DMS114 treated with DMSO at 0.1 percent for 48 hours (cell line): ENCODE data around the gene COASY.

ENCODE experiments used
- DNase-seq: peaks from one replicate; lab custom pipeline; 2025; ENCODE audit not compliant: unreplicated experiment; lab: John Stamatoyannopoulos, UW

The COASY gene

DNA sequence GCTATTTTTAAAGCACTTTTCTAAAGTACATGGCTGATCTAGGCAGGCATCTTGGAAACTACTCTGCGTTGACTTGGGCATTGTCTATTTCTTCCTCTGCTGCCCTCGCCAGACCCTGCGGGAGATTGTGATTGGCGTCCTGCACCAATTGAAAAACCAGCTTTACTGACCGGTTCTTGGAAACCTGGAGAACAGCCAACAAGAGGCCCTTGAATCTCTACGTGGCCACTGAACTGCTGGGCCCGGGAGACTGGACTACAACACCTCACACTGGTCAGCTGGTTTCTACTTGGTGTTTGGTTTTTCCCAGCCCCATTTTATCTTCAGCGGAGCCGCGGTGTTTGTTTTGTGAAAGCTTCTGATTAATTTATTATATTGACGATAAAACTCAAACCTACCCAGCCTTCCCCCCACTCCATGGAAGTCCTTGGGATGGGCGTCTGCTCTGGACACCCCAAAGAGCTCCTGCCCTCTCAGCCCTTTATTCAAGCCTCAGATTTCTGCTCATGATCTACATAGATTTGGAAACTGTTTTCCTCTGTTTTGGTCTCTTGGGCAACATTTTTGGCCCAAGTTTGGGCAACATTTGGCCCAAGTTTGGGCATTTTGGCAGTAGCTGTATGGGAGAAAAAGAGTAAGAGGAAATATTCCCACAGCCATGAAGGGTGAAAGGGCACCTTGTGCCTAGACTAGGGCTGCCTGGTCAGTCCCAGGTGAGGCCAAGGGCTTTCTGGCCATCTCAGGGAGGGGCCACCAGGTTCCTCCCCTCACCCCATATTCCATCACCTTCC is 9.7 kb downstream of the COASY start:
- DNase-seq = no peak

DNA sequence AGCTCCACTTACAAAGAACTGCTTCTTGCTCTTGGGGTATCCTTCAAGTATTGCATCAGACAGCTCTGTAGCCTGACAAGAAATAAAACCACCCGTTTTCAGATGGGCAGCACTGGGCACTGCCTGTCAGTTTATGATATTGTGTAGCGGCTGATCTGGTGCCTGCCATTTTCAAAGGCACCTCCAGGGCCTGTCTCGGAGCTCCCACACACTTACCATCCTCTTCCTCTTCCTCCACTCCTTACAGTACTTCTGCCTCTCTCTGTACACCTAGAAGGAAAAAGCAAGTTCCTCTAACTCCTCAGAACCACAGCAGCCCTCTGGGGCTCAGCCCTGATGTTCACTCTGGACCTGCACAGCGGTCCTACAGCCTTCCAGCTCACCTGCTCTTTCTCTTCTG is 11.1 kb downstream of the COASY start:
- DNase-seq = no peak

DNA sequence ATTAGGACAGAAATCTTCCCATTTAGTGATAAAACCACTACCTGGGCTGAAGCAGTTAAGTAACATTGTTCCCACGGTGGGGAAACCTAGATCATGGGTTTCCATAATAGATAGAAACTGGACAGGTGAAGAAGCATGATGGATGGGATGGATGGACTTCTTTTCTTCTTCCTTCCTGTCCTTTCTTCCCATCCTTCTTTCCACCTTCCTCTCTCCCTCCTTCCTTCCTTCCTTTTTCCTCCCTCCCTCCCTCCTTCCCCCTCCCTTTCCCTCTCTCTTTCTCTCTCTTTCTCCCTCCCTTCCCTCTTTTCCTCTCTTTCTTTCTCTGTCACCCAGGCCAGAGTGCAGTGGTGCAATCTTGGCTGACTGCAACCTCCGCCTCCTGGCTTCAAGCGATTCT is 12.5 kb downstream of the COASY start:
- DNase-seq = no peak

DNA sequence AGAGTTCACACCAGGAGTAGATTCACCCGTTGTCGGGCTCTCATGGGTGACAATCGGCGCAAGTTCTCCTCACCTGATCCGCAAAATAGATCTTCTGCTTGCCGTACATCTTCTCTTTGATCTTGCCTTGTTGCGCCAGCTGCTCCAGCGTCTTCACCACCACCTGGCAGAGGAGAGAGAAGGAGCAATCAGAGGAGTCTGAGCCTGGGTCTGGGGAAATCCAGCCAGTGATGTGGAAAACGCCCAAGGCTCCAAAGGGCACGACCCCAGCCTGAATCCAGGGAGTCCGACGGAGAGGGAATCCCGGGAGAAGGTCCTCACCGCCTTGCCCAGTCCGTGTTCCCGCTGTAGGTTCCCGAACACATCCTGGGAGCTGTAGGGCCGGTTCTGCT is 15.2 kb downstream of the COASY start:
- no peak for DNase-seq

DNA sequence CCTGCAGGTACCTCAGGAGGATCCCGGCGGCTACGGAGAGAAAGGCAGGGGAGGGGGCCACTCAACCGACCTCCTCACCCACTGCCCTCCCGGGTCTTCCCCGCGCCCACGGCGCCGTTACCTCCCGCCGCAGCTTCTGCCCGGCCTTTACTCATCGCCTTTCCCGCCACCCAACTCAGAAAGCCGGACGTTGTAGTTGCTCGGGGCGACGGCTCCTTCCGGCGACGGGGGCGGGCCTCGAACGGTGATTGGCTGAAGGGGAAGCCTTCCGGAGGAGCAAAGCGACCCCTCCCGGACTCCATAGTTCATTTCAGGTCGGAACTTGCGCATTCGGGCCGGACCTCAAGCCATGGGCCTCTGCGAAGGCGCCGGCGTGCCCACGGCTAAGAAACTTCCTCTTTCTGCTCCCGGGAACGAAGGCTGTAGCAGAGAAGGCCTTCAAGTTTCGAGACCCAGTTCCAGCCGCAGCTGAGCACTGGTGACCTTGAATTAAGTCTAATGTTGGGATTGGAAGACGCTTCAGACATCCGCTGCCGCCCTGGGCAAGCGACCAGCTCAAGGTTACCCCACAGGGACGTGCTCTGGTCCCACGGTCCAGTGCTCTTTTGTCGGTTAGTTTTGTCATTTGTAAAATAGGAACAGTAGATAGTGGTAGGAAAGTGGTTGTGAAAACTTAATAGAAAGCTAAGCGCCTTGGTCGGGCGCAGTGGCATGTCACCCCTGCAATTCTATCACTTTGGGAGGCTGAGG is 15.8 kb downstream of the COASY start, which contains the start of gene PSMC3IP:
TSS of gene PSMC3IP (minus strand) at position 198 of the 750 bp plus-strand sequence. CDS start at position 155, 43 bp downstream.
- peak; percentile 93 for DNase-seq

DNA sequence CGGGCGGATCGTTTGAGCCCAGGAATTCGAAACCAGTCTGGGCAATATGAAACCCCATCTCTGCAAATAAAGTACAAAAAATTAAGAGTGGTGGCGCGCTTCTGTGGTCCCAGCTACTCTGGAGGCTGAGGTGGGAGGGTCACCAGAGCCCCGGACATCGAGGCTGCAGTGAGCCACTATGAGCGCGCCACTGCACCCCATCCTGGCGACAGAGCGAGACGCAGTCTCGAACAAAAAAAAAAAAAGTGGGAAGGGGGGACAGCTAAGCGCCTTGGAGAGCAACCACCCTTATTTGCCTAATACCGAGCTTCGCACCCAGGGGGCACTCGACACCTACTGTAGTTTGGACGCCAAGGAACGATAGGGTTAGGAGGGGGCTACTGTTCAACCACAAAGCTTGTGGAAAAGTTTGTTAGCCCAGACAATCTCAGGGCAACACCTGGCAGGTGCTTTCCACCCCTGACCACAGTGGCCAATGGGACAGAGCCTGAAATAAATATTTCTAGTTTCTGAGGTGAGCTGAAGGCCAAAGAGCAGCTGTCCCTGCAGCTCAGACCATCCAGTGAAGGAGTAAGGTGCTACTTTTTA is 16.4 kb downstream of the COASY start:
- peak; percentile 70 for DNase-seq

DNA sequence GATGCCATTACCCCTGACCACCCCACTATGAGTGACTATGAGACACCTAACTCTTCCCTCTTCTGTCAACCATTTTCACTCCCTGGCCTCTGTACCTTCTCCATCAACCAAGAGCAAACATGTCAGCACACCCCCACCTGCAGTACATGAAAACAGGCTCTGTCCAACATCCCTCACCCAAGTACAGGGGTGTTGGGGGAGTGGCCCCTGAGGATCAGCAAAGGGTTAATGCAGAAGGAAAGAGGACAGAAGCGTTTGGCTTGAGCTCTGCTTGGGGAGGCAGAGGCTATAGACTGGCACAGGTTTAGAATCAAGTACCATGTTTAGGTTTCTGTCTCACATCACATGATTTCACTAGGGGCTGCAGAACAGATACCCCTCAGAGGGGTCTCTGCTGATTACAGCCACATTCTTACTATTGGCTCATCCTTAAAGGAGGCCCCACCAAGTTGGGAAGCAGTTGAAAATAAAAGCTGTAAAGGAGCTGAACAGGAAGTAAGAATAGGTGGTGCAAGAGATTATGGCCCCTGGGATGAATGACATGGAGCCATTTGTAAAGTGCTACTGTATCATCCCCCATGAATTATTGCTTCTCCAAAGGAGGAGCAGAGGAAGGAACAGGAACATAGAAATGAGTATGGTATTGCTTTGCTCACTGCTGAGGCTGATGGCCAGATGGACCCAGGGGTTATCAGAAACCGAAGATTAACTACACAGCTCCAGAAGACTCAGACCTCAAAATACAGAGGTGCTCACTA is 18.0 kb downstream of the COASY start:
- no peak for DNase-seq

DNA sequence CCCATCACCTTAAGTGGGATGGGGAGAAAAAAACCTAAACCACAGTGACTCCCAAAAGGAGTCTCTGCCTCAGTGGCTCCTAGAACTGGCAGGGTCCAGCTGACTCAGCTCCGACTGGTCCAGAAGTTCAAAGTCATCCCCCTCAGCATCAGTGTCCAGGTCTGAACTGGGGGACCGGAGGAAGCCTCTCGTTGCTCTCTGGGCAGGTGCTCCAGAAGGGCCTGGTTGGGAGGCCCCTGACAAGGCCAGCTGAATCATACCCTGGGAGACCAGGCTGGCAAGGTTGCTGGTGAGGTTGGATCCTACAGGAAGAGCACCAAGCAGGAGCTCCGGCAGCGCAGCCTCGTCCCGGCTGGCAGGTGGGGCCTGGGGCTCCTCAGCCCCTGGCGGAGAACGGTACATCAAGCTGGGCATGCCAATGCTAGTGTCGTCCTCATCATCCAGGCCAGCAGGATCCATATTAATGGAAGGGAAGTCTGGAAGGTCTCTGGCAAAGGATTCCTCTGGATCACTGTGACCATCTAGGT is 19.9 kb downstream of the COASY start:
- no peak for DNase-seq

DNA sequence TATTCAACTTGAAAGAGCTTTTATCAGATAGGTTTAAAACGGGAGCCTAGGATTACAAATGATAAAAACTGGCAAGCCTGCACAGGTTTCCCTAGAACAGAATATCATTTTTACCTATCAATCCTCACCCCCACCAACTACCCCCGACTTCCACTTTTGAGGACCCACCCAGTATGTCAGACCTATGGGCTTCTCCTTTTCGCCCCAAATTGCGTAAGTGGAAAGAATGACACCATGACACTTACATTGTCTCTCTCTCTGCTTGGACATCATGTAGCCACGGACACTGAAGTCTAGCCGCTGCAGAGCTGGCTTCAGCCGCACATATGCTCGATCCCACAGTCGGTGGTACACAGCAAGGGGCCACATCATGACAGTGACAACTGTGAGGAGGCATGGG is 22.9 kb downstream of the COASY start:
- DNase-seq = no peak

DNA sequence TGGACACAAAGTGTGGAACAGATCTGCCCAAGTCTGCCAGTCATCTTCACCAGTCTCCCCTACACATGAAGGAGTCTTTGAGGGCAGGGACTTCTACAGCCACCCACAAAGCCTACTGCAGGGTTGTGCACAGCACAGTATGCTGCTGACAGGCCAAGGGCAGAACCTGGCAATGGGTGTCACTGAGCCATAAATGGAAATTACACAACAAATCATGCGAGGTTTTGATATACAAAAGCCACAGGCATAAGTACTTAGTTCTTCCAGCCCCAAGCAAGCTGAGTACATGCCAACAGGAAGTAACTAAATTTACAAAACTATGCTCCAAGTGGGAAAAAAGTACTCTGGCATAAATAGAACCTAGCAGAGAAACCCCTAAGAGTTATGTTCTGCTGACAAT is 23.4 kb downstream of the COASY start:
- no peak for DNase-seq

DNA sequence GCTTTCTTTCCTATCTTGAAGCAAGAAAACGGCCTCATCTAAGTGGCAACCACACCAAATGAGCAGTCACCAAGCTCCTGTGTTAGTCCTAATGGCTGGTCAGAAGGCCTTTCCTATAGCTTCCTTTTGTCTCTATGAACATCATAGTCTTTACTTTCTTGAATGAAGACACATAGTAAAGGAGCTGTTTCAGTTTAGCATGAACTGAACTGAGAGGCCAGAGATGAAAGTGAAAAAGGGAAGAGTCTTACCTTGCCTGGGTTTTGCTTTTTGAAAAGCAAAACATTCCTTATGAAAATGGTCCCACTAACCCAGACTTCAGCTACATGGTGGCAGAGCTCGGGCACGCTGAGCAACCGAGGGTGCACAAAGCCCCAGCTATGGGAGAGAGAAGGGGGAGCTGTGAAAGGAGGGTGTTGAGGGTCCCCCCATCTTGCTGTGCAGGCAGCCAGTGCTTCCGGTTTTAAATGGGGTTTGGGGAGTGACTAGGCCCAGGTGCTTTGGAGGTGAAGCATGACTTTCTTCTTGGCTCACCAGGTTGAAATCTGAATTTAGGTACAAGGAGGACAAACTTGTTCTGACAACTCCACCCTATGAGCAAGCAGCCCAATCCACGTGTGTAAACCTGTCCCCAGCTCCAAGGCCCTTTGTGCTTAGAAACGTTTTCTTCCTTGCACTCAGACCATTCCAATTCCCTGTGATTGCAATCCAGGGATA is 24.7 kb downstream of the COASY start:
- no peak for DNase-seq

DNA sequence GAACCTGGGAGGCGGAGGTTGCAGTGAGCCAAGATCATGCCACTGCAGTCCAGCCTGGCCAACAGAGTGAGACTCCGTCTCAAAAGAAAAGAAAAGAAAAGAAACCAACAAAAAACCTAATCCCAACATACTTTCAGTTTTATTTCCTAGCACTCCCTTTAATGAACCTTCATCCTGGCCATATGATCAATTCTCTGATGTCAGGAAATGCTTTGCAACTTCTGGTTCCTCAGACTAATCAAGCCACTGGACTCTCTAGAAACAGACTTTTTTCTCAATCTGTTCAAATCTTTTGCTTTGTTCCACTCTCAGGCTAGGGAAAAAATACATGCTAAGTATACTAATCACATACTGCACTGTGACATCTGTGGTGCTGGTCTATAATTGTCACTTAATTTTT is 28.9 kb downstream of the COASY start:
- DNase-seq = no peak

DNA sequence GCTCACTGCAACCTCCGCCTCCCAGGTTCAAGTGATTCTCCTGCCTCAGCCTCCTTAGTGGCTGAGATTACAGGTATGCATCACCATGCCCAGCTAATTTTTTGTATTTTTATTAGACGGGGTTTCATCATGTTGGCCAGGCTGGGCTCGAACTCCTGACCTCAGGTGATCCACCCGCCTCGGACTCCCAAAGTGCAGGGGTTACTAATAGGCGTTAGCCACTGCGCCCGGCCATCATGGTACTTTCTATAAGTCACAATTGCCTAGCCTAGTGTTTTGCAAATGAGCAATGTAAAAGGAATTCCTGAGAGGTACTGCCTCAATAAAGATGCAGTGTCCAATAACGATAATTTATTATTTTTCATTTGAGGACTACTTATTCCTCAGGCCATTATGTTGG is 29.5 kb downstream of the COASY start:
- DNase-seq = no peak

DNA sequence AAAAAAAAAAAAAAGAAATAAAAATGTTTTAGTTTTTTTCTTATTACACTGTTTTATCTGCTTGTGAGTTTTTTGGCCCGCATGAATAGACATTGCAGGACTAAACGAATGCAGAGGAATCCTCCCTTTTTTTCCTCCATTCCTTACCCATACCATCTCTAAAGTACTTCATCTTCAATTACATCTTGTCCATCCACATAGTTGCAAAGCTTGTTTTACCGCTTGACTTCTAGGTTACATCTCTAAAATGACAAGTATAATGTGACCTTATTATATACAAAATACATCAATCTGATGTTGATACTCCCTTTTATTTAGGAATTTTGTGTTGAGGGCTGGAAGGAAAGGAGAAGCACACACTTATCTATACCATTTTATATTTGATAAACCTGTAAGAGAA is 34.4 kb downstream of the COASY start:
- no peak for DNase-seq

DNA sequence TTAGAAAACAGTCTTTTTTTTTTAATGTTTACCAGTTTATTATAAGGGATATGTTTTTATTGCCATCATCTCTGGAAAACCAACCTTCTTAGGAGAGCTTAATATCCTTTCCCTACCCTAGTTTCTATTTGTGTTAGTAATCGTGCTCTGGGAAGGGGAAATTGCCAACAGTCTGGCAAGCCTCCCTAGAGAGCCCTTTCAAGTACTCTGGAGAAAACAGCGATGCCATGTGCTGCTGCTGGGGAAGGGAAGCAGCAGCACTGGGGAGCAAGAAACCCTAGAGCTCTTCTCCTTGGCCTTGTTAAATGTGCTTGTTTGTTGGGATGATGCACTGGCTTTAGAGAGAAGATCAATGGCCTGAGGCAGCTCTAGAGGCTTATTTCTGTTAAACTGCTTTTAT is 37.0 kb downstream of the COASY start:
- no peak for DNase-seq

DNA sequence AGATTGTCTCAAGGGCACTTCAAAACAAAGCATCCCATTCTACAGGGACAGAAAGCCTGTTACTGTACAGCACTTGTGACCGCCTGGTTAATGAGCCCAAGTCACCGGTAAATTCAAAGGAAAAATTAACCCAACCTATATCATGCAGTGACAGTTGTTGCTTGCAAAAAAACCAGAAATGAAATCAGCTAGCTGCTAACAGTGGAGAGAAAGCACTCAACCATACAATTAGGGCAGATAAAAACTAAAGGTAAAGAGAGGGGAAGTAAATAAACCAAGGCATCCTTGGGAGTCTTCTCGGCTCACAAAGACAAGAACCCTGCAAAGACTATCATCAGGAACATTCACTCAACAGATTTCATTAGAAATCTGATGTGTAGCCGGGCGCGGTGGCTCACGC is 41.4 kb downstream of the COASY start:
- no peak for DNase-seq

DNA sequence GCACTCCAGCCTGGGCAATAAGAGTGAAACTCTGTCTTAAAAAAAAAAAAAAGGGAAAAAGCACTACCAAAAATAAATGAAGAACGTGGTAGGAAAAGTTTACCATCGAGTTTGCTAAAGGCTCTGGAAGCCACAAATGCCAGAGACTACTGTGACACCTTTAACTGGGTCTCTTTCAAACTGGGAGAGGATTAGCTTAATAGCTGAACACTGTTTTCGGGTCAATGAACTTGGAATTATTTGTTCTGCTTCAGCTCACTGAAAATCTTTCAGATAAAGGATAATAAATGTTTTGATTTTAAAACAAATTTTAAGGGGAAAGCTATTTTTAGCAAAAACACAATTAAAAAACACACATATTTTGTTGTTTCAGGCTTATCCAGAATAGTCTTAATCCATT is 45.8 kb downstream of the COASY start:
- no peak for DNase-seq

DNA sequence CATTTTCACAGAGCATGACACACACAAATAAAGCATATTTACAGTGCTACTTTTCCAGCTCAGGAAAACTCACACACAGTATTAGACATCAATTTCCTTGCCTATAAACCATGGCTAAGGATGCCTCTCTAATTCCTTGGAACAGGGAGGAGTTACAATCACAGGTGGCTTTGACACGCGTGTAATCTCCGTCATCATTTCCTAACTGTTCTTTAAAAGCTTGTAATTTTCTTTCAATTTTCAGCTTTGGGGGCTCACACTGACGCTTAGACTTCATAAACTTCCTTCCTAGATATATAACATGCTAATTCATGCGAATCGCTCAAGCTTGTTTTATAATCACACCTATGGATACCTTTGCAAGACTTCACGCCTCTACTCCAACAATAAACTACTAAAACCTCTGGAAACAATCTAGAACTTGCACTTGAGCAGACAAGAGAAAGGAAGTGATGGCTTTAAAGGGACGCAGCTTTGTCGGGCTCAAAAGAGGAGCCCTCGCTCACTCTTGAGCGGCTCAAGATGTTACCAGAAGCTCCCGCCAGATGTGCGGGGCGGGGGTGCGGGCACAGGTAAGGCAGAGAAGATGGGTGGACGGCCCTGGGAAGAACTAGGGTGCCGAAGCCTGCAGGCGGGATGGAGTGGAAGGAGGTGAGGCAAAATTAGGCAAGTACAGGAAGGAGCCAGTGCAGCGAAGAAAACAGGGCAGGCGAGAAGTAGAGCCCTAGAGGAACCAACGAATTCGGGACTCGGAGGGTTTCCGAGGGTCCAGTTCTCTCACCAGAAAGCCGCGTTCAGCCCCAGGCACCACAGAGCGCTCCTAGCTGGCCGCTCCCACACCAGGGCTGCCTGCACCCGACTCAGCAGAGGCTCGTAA is 46.6 kb downstream of the COASY start:
- DNase-seq = no peak

DNA sequence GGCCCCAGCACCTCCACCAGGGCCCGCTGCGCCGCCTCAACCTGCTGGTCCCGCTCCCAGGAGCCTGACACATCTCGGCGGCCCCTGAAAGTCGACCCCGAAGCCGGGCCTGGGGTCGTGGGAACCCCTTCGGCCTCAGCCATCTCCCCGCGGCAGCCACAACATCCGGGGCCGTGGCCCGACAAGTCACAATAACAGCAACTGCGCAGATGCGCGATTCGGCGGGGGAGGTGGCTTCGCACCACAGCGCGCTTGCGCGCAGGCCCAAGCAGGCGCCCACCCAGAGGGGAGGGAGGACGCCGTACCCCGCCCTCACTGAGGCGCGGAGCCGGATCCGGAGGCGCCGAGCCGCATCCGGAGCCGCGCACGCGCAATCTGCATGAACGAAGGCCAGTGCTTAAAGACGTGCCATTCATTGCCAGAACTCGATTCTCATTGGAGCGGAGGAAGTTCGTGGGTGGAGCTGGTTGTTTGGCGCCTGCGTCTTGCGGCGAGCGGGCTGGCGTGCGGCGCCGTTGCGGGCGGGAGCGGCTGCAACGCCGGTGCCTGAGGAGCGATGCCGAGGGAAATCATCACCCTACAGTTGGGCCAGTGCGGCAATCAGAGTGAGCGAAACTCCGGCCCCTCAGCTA is 47.4 kb downstream of the COASY start, which contains the start of the genes RETREG3 and TUBG1:
TSS of gene RETREG3 (minus strand) at position 193 of the 632 bp plus-strand sequence. CDS start at position 143, 50 bp downstream.
TSS of gene TUBG1 (plus strand) at position 502 of the 632 bp plus-strand sequence. CDS start at position 557, 55 bp downstream.
- peak; percentile 97 for DNase-seq
